ENCODE measurements around the gene SPDEF.

SPDEF gene

DNA sequence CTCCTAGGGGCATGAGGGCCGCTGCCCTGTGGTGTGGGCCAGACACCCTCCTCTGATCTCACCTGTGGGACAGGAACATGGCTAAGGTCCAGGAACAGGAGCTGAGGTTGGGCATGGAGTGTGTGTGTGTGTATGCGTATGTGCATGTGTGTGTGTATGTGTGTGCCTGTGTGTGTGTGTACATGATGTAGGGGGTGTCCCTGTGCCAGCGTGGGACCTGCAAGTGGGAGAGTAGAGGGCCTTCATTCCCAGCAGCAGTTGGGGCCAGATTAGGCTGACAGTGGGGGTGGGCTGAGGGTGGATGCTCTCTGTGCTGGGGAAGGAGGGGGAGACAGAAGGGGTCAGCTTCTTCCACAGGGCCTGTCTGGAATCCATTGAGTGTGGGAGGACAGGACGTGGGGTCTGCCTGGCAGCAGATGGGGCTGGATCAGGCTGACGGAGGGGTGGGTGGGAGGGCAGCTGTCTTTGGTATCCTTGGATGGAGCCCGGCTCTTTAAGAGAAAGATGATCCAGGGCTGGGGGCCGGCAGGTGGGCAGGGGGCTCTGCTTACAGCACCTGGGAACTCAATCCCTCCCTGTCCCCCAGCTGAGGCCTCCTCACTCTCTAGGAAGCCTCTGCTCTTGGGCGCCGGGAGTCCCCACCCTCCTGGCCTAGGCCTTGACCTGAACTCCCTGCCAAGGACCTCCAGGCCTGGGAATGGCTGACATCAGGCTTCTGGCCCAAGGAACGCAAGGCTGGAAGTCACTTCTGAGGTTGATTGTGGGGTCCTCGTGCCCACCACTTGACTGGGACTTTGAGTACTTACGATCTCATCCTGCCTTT, 44.0 kb downstream of the SPDEF start:
- no peak for DNase-seq

DNA sequence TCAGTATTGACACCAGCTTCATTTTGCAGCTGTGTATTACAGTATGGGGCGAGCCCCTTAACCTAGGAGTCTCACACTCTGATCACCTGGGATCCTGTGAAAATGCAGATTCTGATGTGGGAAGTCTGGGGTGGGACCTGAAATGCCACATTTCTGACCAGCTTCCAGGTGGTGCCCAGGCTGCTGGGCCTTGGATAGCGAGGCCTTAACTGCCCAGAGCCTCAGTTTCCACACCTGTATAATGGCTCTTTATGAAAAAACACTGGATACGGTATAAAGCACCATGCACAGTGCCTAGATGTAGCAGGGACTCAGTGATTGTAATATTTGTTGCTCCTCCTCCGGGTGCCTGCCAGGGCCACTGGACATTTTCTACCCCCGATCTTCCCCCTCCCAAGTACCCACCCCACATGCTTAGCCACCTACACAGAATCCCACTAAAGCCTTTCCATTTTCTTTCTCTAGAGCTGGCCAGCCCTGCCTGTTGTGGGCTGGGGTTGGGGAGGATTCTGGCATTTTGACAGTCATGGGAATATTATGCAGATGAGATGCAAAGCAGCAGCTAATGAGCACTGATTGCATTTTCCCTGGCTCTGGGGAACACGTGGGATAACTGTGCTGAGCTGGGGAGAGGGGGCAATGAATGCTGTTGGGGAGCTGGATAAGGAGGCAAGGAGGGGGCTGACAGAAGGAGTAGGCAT, 44.8 kb downstream of the SPDEF start:
- no peak for DNase-seq

DNA sequence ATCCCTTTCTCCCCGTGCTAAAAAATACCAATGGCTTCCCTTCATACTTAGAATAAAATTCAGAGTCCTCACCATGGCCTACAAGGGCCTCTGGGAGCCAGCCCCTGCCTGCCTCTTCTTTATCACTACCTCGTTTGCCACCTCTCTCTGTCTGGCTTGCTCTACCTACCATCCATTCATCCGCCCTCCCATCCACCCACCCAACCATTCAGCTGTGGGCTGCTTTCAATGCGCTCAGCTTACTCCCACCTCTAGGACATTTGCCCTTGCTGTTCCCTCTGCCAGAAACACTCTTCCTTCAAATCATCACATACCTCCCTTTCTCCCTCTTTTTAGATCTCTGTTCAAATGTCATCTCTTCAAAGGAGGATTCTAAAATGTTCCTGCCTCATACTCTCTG, 45.8 kb downstream of the SPDEF start:
- no peak for DNase-seq

DNA sequence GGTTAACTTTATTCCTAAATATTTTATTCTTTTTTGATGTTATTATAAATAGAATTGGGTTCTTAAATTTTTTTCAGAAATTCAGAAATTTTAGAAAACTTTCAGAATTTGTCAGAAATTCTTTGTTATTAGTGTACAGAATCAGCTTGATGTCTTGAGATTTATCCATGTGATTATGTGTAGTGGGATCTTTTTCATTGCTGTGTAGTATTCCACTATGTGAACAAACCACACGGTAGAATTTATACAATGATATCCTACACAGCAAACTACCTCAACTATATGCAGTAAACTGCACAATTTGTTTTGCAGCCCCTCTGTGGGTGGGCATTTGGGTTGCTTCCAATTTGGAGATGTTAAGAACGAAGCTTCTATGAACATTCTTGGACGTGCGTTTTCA, 46.3 kb downstream of the SPDEF start:
- DNase-seq, result no peak

DNA sequence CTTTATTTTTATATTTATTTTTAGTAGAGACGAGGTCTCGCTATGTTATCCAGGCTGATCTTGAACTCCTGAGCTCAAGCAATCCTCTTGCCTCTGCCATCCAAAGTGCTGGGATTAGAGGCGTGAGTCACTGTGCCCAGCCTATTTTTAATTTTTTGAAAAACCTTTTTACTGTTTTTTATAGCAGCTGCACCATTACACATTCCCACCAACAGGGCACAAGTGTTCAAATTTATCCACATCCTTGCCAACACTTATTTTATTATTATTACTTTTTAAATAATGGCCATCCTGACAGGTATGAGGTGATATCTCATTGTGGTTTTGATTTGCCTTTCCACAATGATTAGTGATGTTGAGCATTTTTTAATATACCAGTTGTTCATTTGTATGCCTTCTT, 47.7 kb downstream of the SPDEF start:
- no peak for DNase-seq

DNA sequence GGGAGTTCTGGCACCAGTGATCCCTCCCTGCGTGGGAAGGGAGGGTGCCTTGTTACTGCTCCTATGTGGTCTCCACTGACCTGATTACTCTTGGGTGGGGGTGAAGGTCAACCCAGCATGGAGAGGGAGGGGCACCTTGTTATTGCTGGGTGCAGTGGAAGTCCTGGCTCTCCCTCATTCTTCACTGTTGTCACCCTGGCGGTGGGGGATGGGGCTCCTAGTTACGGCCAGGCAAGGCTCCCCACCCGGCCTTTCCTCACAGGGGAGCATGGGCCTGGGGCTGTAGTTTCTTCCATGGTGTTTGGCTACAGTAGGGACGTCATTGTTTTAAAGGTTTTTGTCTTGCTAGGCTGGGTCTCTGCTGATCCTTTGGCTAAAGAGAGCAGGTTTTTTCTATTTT, 49.4 kb downstream of the SPDEF start:
- DNase-seq, result no peak

DNA sequence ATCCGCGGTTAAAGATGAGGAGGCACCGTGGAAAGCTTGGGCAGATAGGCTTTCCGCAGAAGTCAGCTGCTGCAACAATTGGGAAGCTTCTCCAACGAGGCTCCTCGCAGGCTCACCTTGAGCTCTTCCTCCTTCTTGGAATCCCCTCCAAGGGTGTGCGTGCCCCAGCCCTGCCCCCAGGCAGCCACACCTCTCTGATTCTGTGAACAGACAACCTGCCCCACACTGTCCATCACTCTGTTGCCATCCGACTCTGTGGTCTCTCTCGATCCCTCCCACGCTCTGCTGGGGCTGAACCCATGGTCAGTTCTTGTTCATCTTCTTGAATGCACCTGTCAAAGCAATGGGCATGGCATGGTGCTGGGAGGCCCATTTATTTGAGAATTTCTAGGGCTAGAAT, 58.7 kb downstream of the SPDEF start:
- no peak for DNase-seq

DNA sequence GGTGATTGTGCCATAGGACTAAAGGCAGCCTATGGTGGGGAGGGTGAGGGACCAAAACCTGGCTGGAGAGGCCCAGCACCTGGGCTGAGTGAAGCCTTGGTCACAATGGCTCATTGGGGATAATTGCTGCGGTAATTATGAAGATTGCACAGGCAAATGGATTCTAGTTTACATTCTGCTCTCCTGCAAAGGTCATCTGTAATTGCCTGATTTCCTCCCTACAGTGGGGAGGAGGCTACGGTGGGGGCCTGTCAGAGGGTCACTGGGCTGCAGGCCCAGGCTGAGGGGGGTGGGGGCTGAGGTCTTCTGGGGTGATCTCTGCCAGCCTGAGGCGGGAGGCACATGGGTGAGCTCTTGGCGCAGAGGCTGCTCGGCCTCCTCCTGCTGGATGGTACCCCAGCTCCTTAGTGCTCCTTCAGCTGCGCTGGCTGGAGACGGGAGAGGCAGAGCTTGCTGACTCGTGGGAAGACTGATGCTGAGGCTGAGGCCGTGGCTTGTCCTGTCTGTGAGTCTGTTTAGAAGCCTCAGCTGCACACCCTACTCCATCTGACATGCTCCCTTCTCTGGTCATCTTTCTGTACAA, 59.9 kb downstream of the SPDEF start:
- DNase-seq, result no peak

DNA sequence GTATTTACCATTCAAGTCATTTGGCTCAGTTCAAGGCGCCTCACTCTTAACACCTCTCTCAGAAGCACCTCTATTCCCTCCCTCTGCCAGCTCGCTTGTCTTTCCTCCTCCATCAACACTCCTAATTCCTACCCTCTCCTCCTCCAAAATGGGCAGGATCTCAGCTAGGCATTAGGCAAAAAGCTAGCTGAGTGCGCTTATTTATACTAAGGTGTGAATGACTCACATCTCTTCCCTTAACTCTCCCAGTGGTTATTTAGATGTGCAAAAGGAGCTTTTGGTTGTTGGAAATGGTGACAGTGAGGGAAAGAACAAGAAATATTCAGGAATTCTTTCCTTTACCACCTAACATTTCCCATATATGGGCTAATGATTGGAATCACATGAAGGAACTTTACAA, 61.2 kb downstream of the SPDEF start:
- no peak for DNase-seq

DNA sequence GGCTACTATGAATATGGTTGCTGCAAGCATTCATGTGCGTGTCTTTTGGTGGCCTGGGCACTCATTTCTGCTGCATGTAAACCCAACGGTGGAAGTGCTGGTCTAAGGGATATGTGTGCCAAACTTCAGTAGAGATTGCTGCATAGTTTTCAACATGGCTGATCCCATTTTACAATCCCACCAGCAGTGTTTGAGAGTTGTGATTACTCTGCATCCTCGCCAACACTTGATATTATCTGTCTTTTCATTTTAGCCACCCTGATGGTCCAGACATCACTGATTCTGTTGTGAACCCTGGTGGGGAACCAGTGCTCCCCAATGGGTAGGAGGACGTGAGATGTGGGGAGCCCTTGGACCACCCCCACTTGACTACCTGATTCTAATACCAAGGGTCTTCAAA, 62.8 kb downstream of the SPDEF start:
- DNase-seq, result no peak

DNA sequence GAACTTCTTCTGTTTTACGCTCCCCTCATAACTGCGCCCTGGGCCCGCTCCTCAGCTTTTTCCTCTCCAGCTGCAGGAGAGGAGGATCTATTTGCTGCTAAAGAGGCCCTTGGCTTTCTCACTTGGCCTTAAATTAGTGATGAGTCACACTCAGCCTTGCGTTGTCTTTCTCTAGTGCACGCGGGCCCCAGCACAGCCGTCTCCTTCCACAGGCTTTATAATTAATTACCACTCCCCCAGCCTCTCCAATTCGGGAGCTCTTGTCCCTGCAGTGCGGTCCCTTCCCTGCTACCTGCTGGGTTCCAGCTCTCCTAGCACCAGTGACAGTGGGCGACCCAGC, 65.1 kb downstream of the SPDEF start:
- no peak for DNase-seq

DNA sequence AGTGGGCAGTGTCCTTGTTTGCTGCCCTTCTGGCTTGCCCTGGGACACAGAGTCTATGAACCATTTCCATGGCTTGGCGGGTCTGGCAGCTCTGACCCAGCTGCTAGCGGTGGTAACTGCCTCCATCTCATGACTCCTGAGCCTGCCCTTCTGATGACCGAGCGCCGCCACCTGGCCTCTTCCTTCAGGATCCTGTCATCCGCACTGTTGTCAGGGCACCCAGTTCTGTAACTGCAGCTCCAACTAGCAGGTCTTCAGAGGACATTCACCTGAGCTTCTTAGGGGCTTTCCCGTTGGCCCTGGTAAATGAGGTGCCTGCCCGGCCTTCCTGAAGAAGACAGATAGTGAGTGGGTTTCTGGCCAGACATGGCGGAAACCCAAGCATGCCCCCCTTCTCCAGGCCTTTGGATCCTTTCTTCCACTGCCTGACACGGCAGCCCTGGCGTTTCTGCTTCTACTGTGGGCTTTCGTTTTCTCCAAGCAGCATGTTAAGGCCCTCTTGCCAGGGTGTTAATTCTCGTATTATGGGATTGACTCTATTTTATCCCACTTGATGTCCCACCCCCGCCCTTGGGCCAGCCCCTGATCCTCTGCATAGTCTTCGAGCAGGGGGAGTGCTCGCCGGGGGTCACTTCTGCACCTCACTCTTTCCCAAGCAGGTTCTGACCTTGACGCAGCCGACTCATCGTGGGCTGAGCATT, 65.6 kb downstream of the SPDEF start:
- DNase-seq, result no peak

DNA sequence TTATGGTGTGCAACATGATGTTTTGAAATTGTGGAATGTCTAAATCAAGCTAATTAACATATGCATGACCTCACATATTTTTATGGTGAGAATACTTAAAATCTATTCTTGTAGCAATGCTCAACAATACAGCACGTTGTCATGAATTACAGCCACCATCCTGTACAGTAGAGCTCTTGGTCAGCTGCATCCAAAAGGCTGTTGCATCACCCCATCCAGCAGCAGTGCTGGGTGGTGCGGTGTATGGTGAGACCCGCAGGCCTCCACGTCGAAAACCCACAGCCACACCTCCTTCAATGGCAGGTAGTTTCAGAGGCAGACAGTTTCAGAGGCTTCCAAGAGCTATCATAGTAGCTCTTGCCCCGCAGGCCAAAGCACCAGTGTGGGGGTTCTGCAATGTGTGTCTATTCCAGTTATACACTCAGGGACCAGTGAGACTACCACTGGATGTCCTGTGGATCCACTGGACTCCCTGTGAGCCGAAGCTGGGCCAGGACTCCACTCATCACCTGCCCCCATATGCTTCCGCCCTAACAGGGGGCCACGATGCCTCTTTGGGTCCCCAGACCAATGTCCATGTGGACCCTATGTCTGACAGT, 66.8 kb downstream of the SPDEF start:
- no peak for DNase-seq
